NCI-H774 (cell line): ENCODE results near the gene HAGHL.
"Not testable (repeated sequence)": the region's sequence is repeated elsewhere in the genome, so short reads cannot be mapped to it uniquely, and the experiment has no call there.

Experiments used
- DNase-seq: peaks from one replicate; lab custom pipeline; 2025; lab: John Stamatoyannopoulos, UW

HAGHL gene

GRCh38 chr16:774086-775001 lies 47.4 kb downstream of the HAGHL start:
- DNase-seq, result no peak

GRCh38 chr16:775236-775796 lies 48.4 kb downstream of the HAGHL start:
- no peak for DNase-seq

DNA sequence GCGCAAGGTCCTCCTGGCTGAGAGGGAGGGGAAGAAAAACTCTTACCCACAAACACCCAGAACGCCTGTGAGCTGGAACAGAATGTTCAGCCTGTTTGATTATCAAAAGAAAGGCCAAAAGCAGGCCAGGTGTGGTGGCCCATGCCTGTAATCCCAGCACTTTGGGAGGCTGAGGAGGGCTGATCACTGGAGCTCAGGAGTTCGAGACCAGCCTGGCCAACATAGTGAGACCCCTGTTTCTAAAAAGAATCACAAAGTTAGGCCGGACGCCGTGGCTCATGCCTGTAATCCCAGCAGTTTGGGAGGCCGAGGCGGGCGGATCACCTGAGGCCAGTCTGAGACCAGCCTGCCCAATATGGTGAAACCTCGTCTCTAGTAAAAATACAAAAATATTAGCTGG lies 49.4 kb downstream of the HAGHL start:
- DNase-seq, result not testable (repeated sequence)

- no peak for DNase-seq
These were observed 49.9 kb downstream of the HAGHL start for GRCh38 chr16:776824-777223.

DNA sequence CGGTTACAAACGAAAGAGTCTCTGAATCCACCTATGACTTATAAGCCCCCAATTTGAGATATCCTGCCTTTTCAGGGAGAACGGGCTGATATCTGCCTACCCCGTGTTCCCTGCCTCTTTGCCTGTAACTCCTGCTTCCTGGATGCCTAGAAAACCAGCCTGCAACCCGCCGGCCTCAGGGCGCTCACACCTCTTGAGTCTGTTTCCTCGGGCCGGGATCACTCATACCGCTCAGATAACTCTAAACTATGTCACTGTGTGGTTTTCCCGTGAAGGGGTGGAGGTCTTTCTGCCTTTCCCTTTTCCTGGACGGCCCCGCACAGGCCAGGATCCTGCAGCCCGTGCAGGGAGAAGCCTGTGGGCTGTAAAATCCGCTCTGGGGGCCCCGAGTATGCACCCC lies 50.9 kb downstream of the HAGHL start:
- DNase-seq, result no peak

DNA sequence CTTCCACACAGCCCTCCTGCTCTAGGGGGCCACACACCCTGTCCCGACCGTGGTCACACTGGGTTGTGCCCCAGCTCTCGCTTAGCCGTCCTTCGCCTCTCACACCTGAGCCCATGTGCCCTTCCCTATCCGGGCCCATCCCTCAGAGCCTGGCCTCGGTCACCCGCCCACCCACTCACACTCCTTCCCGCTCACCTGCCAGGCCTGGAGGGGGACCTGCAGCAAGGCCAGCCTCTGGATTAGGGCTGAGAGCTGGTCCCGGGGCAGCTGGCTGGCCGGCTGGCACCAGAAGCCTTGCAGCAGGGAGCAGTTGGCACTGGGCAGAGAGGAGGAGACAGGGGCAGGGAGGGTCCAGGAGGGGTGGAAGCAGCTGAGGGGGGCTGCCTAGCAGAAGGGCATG lies 51.5 kb downstream of the HAGHL start:
- DNase-seq, result no peak

DNA sequence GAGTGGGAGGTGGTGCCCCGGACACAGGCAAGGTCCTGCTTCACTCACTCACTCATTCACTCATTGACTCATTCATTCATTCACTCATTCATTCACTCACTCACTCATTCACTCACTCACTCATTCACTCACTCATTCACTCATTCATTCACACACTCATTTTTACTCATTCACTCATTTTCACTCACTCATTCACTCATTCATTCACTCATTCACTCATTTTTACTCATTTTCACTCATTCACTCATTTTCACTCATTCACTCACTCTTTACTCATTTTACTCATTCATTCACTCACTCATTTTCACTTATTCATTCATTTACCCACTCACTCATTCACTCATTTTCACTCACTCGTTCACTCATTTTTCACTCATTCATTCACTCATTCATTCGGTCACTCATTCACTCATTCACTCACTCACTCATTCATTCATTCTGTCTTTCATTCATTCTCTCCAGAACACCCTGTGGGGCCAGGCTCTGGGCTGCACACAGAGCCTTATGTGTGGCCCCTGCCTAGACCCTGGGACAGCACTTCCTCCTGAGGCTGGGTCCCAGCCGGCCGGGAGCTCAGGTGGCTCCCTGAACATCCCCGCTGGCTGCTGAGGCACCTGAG lies 52.1 kb downstream of the HAGHL start:
- DNase-seq, result no peak
